ENCODE data around the gene ZKSCAN2. TPM values are rescaled to one million over a fixed set of nuclear protein-coding genes. Genes with fewer than 3 reads are reported as not detected.

The ZKSCAN2 gene
- total RNA-seq, 1 experiment from 2014 or later, result 11.1 TPM

DNA sequence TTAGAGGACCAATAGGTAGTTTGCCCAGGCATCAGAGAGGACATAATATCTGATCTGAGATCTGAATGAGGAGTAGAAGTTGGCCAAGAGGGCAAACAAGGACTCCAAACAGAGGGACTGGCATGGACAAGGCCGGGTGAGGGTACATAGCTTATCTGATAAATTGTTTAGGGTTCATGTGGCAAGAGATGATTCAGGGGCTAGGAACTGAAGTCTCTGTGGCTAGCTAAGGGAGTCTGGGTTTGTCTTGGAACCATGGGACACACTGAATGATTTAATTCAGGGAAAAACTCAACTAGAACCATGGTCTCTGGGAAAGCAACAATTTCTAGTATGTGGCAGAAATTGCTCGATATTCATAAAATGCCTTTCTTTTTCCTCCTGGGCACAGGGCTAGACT, 45.0 kb downstream of the ZKSCAN2 start:
- intact Hi-C loops (cut with micrococcal nuclease; ENCODE audit: unreplicated experiment), result no loop called here
- Mint-ChIP-seq H3K9me3 (ENCODE audit: unreplicated experiment) (no peaks in the 10 kb centered on the region), H3K4me1 (ENCODE audit: low read depth, unreplicated experiment) (no peaks in the 10 kb centered on the region), H3K4me3 (ENCODE audit: unreplicated experiment) (no peak overlapping the region), H3K27me3 (ENCODE audit: insufficient read depth, unreplicated experiment) (peaks cover 3% of the 10 kb centered on the region), H3K36me3 (ENCODE audit: insufficient read depth, unreplicated experiment) (no peaks in the 10 kb centered on the region), H3K27ac (ENCODE audit: unreplicated experiment) (no peak overlapping the region)
- CTCF ChIA-PET, result no interaction called here
- POLR2A ChIA-PET, result no interaction called here
- Histone ChIP-seq H3K9me3 (no peaks in the 10 kb centered on the region), H3K4me1 (no peaks in the 10 kb centered on the region), H3K27me3 (replicated peaks; ENCODE audit: control insufficient read depth, insufficient read depth, low read length) (no peaks in the 10 kb centered on the region), H3K4me3 (ENCODE audit: low read depth, low read length) (no peak overlapping the region), H3K36me3 (ENCODE audit: control insufficient read depth, insufficient read depth, low read length) (no peaks in the 10 kb centered on the region)
- no peak for TF ChIP-seq CTCF (IDR thresholded peaks at IDR 0.05; ENCODE audit: insufficient read depth in 1 of 2, low read depth in 1 of 2, low read length in 1 of 2, severe bottlenecking in 1 of 2, unreplicated experiment in 1 of 2)
- no TSS peak for BruUV-seq (replicated peaks)
- no peak for DNase-seq

- H3K27ac Mint-ChIP-seq (ENCODE audit: unreplicated experiment), result no peak overlapping the region
- H3K36me3 Mint-ChIP-seq (ENCODE audit: insufficient read depth, unreplicated experiment), result no peaks in the 10 kb centered on the region
- no peaks in the 10 kb centered on the region for H3K4me1 Mint-ChIP-seq (ENCODE audit: low read depth, unreplicated experiment)
Observed at GRCh38 chr16:25210758-25211157, 46.9 kb downstream of the ZKSCAN2 start.

GRCh38 chr16:25199457-25199856, 58.2 kb downstream of the ZKSCAN2 start:
- intact Hi-C loops (cut with micrococcal nuclease; ENCODE audit: unreplicated experiment), result no loop called here

More at GRCh38 chr16:25210758-25211157, 46.9 kb downstream of the ZKSCAN2 start:
- H3K4me3 ChIP-seq (ENCODE audit: low read depth, low read length), result no peak overlapping the region
- no peak for DNase-seq
- Mint-ChIP-seq H3K9me3 (ENCODE audit: unreplicated experiment) (no peaks in the 10 kb centered on the region), H3K27me3 (ENCODE audit: insufficient read depth, unreplicated experiment) (peaks cover 3% of the 10 kb centered on the region), H3K4me3 (ENCODE audit: unreplicated experiment) (no peak overlapping the region)
- no peaks in the 10 kb centered on the region for H3K36me3 ChIP-seq (ENCODE audit: control insufficient read depth, insufficient read depth, low read length)
- intact Hi-C loops (cut with micrococcal nuclease; ENCODE audit: unreplicated experiment), result no loop called here
- no peaks in the 10 kb centered on the region for H3K27me3 ChIP-seq (replicated peaks; ENCODE audit: control insufficient read depth, insufficient read depth, low read length)
- BruUV-seq (replicated peaks), result no TSS peak
- CTCF ChIA-PET, result no interaction called here
- TF ChIP-seq CTCF (IDR thresholded peaks at IDR 0.05; ENCODE audit: insufficient read depth in 1 of 2, low read depth in 1 of 2, low read length in 1 of 2, severe bottlenecking in 1 of 2, unreplicated experiment in 1 of 2), result no peak
- no peaks in the 10 kb centered on the region for H3K9me3 ChIP-seq
- POLR2A ChIA-PET, result no interaction called here
- H3K4me1 ChIP-seq, result no peaks in the 10 kb centered on the region

More at GRCh38 chr16:25199457-25199856, 58.2 kb downstream of the ZKSCAN2 start:
- DNase-seq, result no peak
- H3K27me3 ChIP-seq (replicated peaks; ENCODE audit: control insufficient read depth, insufficient read depth, low read length), result no peaks in the 10 kb centered on the region
- no peaks in the 10 kb centered on the region for H3K9me3 Mint-ChIP-seq (ENCODE audit: unreplicated experiment)
- no peaks in the 10 kb centered on the region for H3K36me3 ChIP-seq (ENCODE audit: control insufficient read depth, insufficient read depth, low read length)
- no peak for TF ChIP-seq CTCF (IDR thresholded peaks at IDR 0.05; ENCODE audit: insufficient read depth in 1 of 2, low read depth in 1 of 2, low read length in 1 of 2, severe bottlenecking in 1 of 2, unreplicated experiment in 1 of 2)
- H3K27me3 Mint-ChIP-seq (ENCODE audit: insufficient read depth, unreplicated experiment), result no peaks in the 10 kb centered on the region
- no peak overlapping the region for H3K4me3 Mint-ChIP-seq (ENCODE audit: unreplicated experiment)
- no peaks in the 10 kb centered on the region for H3K4me1 Mint-ChIP-seq (ENCODE audit: low read depth, unreplicated experiment)
- no peaks in the 10 kb centered on the region for H3K4me1 ChIP-seq
- H3K9me3 ChIP-seq, result no peaks in the 10 kb centered on the region
- BruUV-seq (replicated peaks), result no TSS peak
- H3K4me3 ChIP-seq (ENCODE audit: low read depth, low read length), result no peak overlapping the region
- ChIA-PET POLR2A (no interaction called here), CTCF (no interaction called here)
- no peaks in the 10 kb centered on the region for H3K36me3 Mint-ChIP-seq (ENCODE audit: insufficient read depth, unreplicated experiment)
- no peak overlapping the region for H3K27ac Mint-ChIP-seq (ENCODE audit: unreplicated experiment)

Measured in Caco-2 (cell line).